ENCODE data around the gene TOX2.
"Not testable (repeated sequence)": the region's sequence is repeated elsewhere in the genome, so short reads cannot be mapped to it uniquely, and the experiment has no call there.

The TOX2 gene

DNA sequence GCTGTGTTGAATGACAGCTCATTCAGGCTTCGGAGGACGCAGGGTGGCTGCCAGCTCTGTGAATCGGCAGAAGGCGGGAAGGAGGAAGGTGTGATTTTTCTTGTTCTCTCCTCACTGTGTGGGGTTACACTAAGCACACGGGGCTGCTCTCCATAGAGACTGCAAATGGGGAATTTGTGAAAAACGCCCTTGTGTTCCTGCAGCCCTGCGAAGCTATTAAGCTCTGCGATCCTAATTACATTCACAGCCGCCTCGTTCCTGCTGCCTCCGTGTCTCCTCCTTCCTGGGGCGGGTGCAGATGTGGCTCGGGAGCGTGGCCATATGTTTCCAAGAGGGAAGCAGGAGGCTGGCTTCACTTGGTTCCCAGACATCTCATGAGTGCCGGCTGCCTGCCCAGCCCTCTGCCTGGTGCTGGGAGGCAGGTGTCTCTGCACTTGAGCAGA is 124.0 kb downstream of the TOX2 start:
- no peak for DNase-seq

DNA sequence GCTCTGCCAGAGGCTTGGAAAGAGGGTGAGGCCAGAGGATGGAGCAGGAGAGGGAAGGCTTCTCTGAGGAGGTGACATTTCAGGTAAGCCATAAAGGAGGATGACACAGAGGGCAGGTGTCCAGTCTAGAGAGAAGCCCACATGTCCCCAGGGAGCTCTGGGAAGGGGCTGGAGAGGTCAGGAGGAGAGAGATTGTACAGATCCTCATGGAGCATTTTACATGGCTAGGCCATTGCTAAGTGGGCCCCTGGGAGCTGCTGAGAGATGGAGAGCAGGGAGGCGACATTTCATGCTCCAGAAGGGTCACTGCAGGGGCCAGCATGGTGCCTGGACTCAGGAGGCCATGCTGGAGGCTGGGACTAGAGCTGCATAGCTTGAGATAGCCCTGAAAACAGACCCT is 124.5 kb downstream of the TOX2 start:
- DNase-seq: no peak

GRCh38 chr20:44039741-44040140 is 125.1 kb downstream of the TOX2 start:
- DNase-seq: no peak

DNA sequence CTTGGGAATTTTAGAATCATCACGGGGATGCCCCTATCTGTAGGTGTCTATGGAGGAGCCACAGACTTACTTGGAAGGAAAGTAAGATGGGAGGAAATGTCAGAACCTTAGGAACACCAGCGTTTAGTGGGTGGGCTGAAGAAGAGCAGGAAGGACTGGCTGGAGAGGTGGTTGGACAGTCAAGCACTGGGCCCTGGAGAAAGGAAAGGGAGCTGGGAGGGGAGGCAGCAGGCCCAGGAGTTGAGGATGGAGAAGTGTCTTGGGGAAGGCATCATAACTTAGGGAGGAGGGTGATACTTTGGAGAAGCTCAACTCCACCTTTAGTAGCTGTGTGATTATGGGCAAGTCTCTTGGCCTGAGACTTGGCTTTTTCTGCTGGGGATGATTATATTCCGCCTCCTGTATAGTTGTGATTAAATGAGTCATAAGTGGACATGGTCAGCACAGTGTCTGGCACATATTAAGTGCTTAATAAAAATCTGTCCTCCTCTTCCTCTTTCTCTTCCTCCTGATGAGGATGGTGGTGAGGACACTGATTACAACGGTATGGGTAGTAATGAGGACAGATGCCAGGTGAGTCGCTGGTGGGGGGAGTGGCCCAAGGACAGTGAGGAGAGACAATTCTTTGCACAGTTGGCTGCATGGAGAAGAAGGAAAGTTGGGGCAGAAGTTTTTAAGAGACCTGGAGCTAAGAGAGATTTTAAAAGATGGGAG is 125.7 kb downstream of the TOX2 start:
- DNase-seq: no peak

GRCh38 chr20:44041001-44041400 is 126.3 kb downstream of the TOX2 start:
- no peak for DNase-seq

DNA sequence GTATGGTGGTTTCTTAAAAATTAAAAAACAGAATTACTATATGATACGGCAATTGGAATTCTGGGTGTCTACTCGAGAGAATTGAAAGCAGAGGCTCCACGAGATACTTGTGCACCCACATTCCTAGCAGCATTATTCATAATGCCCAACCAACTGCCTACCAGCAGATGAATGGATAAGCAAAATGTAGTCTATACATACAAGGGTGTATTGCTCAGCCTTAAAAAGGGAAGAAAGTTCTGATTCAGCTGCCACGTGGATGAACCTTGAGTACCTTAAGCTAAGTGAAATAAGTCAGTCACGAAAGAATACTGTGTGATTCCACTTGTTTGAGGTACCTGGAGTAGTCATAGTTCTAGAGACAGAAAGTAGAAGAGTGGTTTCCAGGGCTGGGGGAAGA is 130.1 kb downstream of the TOX2 start:
- DNase-seq: not testable (repeated sequence)

DNA sequence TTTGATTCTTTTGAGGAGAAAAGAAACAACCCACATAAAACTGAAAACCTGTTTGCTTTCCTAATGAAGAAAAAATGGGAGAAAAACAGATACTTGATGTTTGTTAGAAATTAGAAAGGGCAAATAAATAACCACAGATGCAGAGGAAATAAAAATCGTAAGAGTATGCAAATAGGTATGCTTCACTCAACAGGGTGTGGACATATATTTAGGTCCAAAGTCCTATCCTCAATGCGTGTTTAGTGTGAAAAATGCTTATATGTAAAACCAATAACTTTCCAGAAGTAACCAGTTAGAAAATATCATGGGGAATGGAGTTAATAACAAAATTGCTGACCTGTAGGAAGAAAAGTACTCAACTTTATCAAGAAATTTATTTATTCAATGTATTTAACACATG is 135.7 kb downstream of the TOX2 start:
- DNase-seq: no peak

GRCh38 chr20:44050925-44051660 is 136.4 kb downstream of the TOX2 start:
- DNase-seq: no peak

DNA sequence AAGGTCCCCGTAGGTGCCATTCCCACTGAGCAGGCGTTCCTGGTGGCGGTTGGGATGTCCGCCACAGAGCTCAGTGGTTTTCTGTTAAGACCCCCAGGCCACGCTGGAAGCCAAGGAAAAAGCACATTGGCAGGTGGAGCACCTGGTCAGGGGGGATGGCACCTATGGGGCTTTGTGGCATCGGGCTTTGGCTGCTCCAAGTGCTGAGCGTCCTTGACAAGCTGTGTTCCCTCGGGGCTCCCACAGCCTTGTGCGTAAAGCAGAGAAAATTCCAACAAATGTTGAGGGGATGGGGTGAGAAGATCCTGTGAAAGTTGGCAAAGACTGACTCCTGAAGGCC is 137.0 kb downstream of the TOX2 start:
- no peak for DNase-seq

GRCh38 chr20:44052166-44052565 is 137.5 kb downstream of the TOX2 start:
- DNase-seq: no peak

- no peak for DNase-seq
These were observed 138.4 kb downstream of the TOX2 start for GRCh38 chr20:44053046-44053445.

- no peak for DNase-seq
These were observed 139.5 kb downstream of the TOX2 start for GRCh38 chr20:44054118-44054517.

DNA sequence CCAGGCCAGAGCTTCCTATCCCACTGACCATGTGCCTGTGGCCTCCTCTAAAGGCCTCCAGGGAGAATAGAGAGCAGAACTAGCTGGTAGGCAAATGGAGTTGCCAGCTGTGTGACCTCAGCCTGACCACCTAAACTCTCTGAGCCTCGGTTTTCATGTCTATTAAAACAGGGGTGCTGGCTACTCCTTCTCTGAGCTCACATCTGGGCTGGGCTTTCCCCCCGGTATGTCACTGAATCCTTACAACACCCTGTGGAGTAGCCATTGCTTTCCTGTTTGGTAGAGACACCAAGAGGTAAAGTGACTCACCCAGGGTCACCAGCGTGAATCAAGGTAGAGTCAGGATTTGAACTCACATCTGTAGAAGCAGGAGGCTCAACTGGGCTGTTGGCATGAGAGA is 140.2 kb downstream of the TOX2 start:
- no peak for DNase-seq

- DNase-seq: peak; percentile 32
These were observed 141.5 kb downstream of the TOX2 start for GRCh38 chr20:44056010-44056698.

GRCh38 chr20:44057698-44058675 is 143.3 kb downstream of the TOX2 start:
- DNase-seq: no peak

DNA sequence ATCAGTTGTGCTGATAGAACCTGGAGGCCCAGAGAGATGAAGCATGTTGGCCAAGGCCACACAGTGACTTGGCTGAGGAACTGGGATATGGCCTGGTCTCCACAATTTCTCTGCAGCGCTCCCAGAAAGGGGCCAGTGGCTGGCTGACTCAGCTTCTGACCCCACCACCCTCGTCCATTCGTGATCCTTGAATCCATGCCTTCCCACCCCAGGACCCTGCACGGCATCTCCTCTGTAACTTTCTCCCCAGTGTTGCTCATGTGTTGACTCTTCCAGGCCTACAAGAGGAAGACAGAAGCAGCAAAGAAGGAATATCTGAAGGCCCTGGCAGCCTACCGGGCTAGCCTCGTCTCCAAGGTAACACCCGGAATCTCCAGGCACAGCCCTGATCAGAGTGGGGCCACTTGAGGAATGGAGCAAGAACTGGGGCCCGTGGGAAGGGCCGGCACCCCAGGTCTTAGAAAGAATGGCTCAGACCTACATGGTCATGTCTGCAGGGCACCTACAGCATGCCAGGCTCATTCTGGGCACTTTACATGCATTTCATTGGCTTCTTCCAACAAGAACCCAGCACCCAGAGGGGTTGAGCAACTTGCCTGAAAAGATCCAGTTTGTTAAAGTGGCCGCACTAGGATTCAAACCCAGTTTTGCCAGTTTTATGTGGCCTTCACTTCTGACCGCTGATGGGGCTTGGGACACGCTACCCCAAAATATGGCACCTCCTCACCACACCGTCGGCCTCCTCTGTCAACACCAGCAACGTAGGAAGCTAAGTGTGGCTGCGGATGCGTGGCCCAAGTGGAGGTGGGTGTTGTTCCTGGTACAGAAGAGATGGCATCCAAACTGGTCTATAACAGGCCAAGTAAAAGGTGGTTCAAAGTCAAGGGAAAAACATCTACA is 150.1 kb downstream of the TOX2 start:
- DNase-seq: no peak

DNA sequence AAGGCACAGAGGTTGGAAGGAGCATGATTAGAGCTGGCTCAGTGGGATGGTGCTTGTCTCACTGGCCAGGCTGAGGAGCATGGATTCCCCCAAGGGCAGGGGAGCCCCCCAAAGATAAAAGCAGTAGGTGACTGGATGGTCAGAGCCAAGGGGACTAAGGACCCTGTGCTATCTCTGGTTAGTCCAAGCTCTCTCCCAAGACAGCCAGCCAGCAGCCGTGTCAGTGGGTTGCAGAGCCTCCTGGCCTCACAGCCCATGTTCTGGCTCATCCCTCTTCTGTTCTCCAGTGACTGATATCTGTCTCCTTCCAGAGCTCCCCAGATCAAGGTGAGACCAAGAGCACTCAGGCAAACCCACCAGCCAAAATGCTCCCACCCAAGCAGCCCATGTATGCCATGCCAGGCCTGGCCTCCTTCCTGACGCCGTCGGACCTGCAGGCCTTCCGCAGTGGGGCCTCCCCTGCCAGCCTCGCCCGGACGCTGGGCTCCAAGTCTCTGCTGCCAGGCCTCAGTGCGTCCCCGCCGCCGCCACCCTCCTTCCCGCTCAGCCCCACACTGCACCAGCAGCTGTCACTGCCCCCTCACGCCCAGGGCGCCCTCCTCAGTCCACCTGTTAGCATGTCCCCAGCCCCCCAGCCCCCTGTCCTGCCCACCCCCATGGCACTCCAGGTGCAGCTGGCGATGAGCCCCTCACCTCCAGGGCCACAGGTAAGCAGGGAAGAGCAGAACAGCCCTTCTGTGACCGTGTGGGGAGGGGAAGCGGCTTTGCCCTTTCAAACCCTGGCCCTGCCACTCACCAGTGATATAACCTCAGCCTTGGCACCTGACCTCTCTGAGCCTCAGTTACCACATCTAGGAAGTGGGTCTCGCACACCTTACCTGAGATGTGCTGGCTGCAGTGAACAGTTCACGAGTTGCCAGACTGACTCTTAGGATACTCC is 151.0 kb downstream of the TOX2 start:
- DNase-seq: no peak

DNA sequence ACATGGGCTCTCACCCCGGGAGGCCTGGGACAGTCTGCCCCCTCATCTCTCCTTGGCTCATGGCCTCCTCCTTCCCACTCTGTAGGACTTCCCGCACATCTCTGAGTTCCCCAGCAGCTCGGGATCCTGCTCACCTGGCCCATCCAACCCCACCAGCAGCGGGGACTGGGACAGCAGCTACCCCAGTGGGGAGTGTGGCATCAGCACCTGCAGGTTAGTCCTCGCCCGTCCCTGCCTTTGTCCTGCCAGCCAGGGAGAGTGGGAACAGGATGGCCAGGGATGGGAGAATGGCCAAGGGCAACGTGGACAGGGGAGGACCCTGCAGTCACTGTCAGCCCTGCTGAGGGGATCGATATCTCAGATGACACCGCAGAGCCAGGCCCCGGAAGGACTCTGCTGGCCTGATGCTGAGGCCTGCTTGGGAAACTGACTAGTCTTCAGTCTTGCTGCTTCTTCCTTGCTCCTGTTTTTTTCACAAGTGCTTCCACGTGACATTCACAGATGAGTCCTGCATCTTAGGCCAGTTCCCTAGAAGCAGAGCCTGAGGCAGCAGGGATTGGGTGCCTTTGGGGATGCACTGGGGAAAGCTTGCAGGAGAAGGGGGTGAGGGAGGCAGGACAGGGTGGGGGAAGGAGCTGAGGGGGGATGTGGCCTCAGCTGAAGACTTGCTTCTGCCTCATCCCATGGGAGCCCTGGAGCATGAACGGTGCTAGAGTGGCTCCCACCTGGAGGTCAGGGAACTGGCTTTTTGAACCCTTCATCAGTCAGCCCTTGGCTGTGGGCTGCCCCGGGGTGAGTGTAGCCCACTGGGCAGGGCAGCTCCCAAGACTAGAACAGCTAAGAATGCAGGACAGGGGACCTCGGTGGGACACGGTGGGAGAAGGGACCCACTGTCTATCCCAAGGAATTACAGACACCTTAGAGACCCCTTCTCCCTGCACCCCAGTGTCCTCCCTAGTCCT is 152.3 kb downstream of the TOX2 start:
- no peak for DNase-seq

- no peak for DNase-seq
These were observed 153.0 kb downstream of the TOX2 start for GRCh38 chr20:44067650-44068081.
